GM19328 (cell line): ENCODE results near the gene RREB1.

Experiments
- ATAC-seq: cut with Tn5 transposase; IDR thresholded peaks from one replicate; pipeline ENCODE4 v1.9.1; 2021; ENCODE audit warnings: mild to moderate bottlenecking, moderate library complexity; ENCODE audit not compliant: unreplicated experiment

RREB1 gene

GRCh38 chr6:7282097-7282906, 174.5 kb downstream of the RREB1 start:
- ATAC-seq = no peak

- ATAC-seq = no peak
Observed at GRCh38 chr6:7283676-7284075, 175.9 kb downstream of the RREB1 start.

GRCh38 chr6:7285416-7285815, 177.7 kb downstream of the RREB1 start:
- no peak for ATAC-seq

GRCh38 chr6:7290079-7290478, 182.3 kb downstream of the RREB1 start:
- no peak for ATAC-seq

- ATAC-seq = no peak
Observed at GRCh38 chr6:7292596-7293255, 185.0 kb downstream of the RREB1 start.

GRCh38 chr6:7295916-7296315, 188.2 kb downstream of the RREB1 start:
- ATAC-seq = no peak

GRCh38 chr6:7296602-7297001, 188.8 kb downstream of the RREB1 start:
- no peak for ATAC-seq

GRCh38 chr6:7298113-7298512, 190.4 kb downstream of the RREB1 start:
- no peak for ATAC-seq

GRCh38 chr6:7300926-7301325, 193.2 kb downstream of the RREB1 start:
- ATAC-seq = no peak
